ENCODE measurements around the gene IL1RAPL1. TPM values are rescaled to one million over a fixed set of nuclear protein-coding genes. Genes with fewer than 3 reads are reported as not detected.

Gene IL1RAPL1
- total and polyA plus RNA-seq, 2 donors (not counting 3 experiments of a cell fraction or from before 2014, with no cell fraction given): 0.79 to 1.3 TPM

- no peak overlapping the region for H2AFZ ChIP-seq (ENCODE audit: low read depth, low read length)
- dilution Hi-C loops (cut with MboI; ENCODE audit: extremely low pct_ligation_motif_present, low sequenced_read_pairs): no loop called here
Measured at GRCh38 chrX:29547877-29548276, 960.6 kb downstream of the IL1RAPL1 start.

More at GRCh38 chrX:29547877-29548276, 960.6 kb downstream of the IL1RAPL1 start:
- ChIA-PET POLR2A (no interaction called here), CTCF (no interaction called here)
- H3K4me2 ChIP-seq (ENCODE audit: insufficient read depth, low read length): no peak overlapping the region
- no peaks in the 10 kb centered on the region for H3K79me2 ChIP-seq (ENCODE audit: control insufficient read depth, insufficient read depth, low read length)
- no peak overlapping the region for H3K27ac ChIP-seq (ENCODE audit: insufficient read depth, low read depth, low read length)
- intact Hi-C loops (cut with micrococcal nuclease): no loop called here
- BruUV-seq (replicated peaks): no TSS peak
- TF ChIP-seq MYC (IDR thresholded peaks at IDR 0.05; ENCODE audit: low read depth, low read length) (no peak), JUN (IDR thresholded peaks at IDR 0.05; ENCODE audit: borderline replicate concordance, insufficient read depth, insufficient read length, low read depth) (no peak), POLR2AphosphoS5 (IDR thresholded peaks at IDR 0.05; ENCODE audit: insufficient read depth, low read depth, low read length) (no peak), CTCF (IDR thresholded peaks at IDR 0.05; ENCODE audit: extremely low read depth in 1 of 2, insufficient read depth in 1 of 2, low read depth in 1 of 2, low read length in 2 of 2) (no peak), MAX (IDR thresholded peaks at IDR 0.05; ENCODE audit: insufficient read depth, insufficient read length) (no peak)
- no peaks in the 10 kb centered on the region for H3K27me3 ChIP-seq (ENCODE audit: control insufficient read depth in 2 of 2, insufficient read depth in 2 of 2, low read length in 2 of 2)
- FAIRE-seq (no peak), DNase-seq (ENCODE audit: low read depth, low spot score) (no peak)
- no peaks in the 10 kb centered on the region for H3K9me1 ChIP-seq (replicated peaks; ENCODE audit: control insufficient read depth, extremely low read depth, insufficient read depth, low read length)
- no peaks in the 10 kb centered on the region for H4K20me1 ChIP-seq (replicated peaks; ENCODE audit: control insufficient read depth, extremely low read depth, insufficient read depth, low read length)
- no peaks in the 10 kb centered on the region for H3K4me1 ChIP-seq (ENCODE audit: control insufficient read depth, extremely low read depth, insufficient read depth, low read length)
- H3K9ac ChIP-seq (replicated peaks; ENCODE audit: extremely low read depth, insufficient read depth, low read length): no peak overlapping the region
- H3K36me3 ChIP-seq (ENCODE audit: control insufficient read depth in 2 of 2, extremely low read depth in 1 of 2, insufficient read depth in 2 of 2, low read length in 2 of 2): no peaks in the 10 kb centered on the region
- H3K9me3 ChIP-seq (replicated peaks; ENCODE audit: control insufficient read depth, insufficient read depth, low read length): no peaks in the 10 kb centered on the region
- H3K4me3 ChIP-seq (replicated peaks in 1 of 3; ENCODE audit: insufficient read depth in 1 of 3, low read depth in 1 of 3, low read length in 3 of 3): no peak overlapping the region

All from endothelial cell of umbilical vein (primary cell).